Measurements from ENCODE around the gene GALNT2.

The GALNT2 gene

GRCh38 chr1:230312676-230313075, 245.6 kb downstream of the GALNT2 start:
- no peak for DNase-seq

GRCh38 chr1:230313453-230314141, 246.6 kb downstream of the GALNT2 start:
- no peak for DNase-seq

GRCh38 chr1:230314142-230314470, 247.1 kb downstream of the GALNT2 start:
- DNase-seq, result no peak

- no peak for DNase-seq
Observed at GRCh38 chr1:230315099-230315498, 248.1 kb downstream of the GALNT2 start.

- DNase-seq, result no peak
Observed at GRCh38 chr1:230316864-230317745, 250.1 kb downstream of the GALNT2 start.

- peak; percentile 33 for DNase-seq
Observed at GRCh38 chr1:230317823-230318819, 251.1 kb downstream of the GALNT2 start.

- DNase-seq, result no peak
Observed at GRCh38 chr1:230319014-230319747, 252.1 kb downstream of the GALNT2 start.

- DNase-seq, result no peak
Observed at GRCh38 chr1:230320804-230321203, 253.8 kb downstream of the GALNT2 start.

GRCh38 chr1:230321341-230321740, 254.3 kb downstream of the GALNT2 start:
- no peak for DNase-seq

- DNase-seq, result no peak
Observed at GRCh38 chr1:230321741-230322420, 254.8 kb downstream of the GALNT2 start.

GRCh38 chr1:230322421-230322756, 255.4 kb downstream of the GALNT2 start:
- no peak for DNase-seq

- no peak for DNase-seq
Observed at GRCh38 chr1:230322967-230323547, 256.0 kb downstream of the GALNT2 start.

- DNase-seq, result no peak
Observed at GRCh38 chr1:230323686-230324085, 256.6 kb downstream of the GALNT2 start.

GRCh38 chr1:230326971-230327891, 260.2 kb downstream of the GALNT2 start:
- DNase-seq, result no peak

- DNase-seq, result no peak
Observed at GRCh38 chr1:230327892-230328284, 260.9 kb downstream of the GALNT2 start.

GRCh38 chr1:230328342-230329015, 261.4 kb downstream of the GALNT2 start:
- no peak for DNase-seq

- DNase-seq, result no peak
Observed at GRCh38 chr1:230330157-230330556, 263.1 kb downstream of the GALNT2 start.
